Stimulated activated naive CD4-positive, alpha-beta T cell treated with Interleukin-2 at 50 U/mL for 16 hours (primary cell): ENCODE measurements around the gene TSHR.
A peak's percentile ranks its signal among the peaks of the same experiment; 100 is the strongest.

Source experiments
- DNase-seq: peaks from one replicate; lab custom pipeline; 2025; lab: John Stamatoyannopoulos, UW

TSHR gene

GRCh38 chr14:81178063-81178462 is 222.6 kb downstream of the TSHR start:
- no peak for DNase-seq

GRCh38 chr14:81179631-81180030 is 224.2 kb downstream of the TSHR start:
- DNase-seq: no peak

- no peak for DNase-seq
Observed at GRCh38 chr14:81187832-81188522, 232.6 kb downstream of the TSHR start.

- no peak for DNase-seq
Observed at GRCh38 chr14:81192594-81192993, 237.2 kb downstream of the TSHR start.

- DNase-seq: peak; percentile 13
Observed at GRCh38 chr14:81193924-81194633, 238.7 kb downstream of the TSHR start.
